K562 (cell line): ENCODE data around the gene BCL2L1. TPM values are rescaled to one million over a fixed set of nuclear protein-coding genes. Genes with fewer than 3 reads are reported as not detected.

Experiments used
- BCL6 ChIP-seq: fragments of 250-450 bp; sonication (Bioruptor Pico); IDR thresholded peaks from 2 replicates; pipeline ENCODE4 v1.4.0; 2020
- BCOR ChIP-seq: fragments of 450-650 bp; IDR thresholded peaks from 2 replicates; pipeline ENCODE4 v1.6.1; 2016
- CBX2 ChIP-seq: fragments of 200-600 bp; sonication (generic); IDR thresholded peaks from one replicate; pipeline ENCODE4 v1.6.1; 2012; ENCODE audit warnings: mild to moderate bottlenecking, low read length, inconsistent platforms; ENCODE audit not compliant: insufficient read depth, poor library complexity, severe bottlenecking
- E2F8 ChIP-seq: fragments of 450-650 bp; IDR thresholded peaks from 2 replicates; pipeline ENCODE4 v1.7.1; 2018; ENCODE audit warnings: mild to moderate bottlenecking, low read depth; ENCODE audit not compliant: partially characterized antibody
- HDAC1 ChIP-seq, 2 experiments: fragments of 450-650 bp; IDR thresholded peaks; 2 replicates each; pipeline ENCODE4 v1.6.1; 2016 to 2017; ENCODE audit warnings: inconsistent platforms in 1 of 2, mild to moderate bottlenecking in 1 of 2, moderate library complexity in 1 of 2
- MAFG ChIP-seq: fragments of 450-650 bp; conservative IDR thresholded peaks from 2 replicates; pipeline ENCODE4 v1.6.1; 2016; ENCODE audit warnings: missing genetic modification characterization, missing compliant biosample characterization
- MEF2A ChIP-seq: IDR thresholded peaks from 2 replicates; pipeline ENCODE4 v1.6.1; 2011; ENCODE audit warnings: low read depth, mild to moderate bottlenecking, low read length, moderate library complexity; ENCODE audit not compliant: control insufficient read depth
- MTA1 ChIP-seq: fragments of 450-650 bp; IDR thresholded peaks from 2 replicates; pipeline ENCODE4 v1.6.1; 2017; ENCODE audit warnings: borderline replicate concordance
- MXD1 ChIP-seq: fragments of 250-450 bp; sonication (Bioruptor Pico); IDR thresholded peaks from 2 replicates; pipeline ENCODE4 v1.8.0; 2021; ENCODE audit warnings: borderline replicate concordance, mild to moderate bottlenecking, moderate library complexity; ENCODE audit not compliant: poor library complexity, severe bottlenecking
- NR0B1 ChIP-seq: fragments of 450-650 bp; IDR thresholded peaks from one replicate; pipeline ENCODE4 v1.6.1; 2018; ENCODE audit warnings: mild to moderate bottlenecking, moderate library complexity; ENCODE audit not compliant: partially characterized antibody
- PHF20 ChIP-seq: fragments of 450-650 bp; IDR thresholded peaks from 2 replicates; pipeline ENCODE4 v1.6.1; 2018; ENCODE audit not compliant: partially characterized antibody
- RBBP5 ChIP-seq: fragments of 200-600 bp; sonication (generic); IDR thresholded peaks from 2 replicates; pipeline ENCODE4 v1.6.1; 2012; ENCODE audit warnings: borderline replicate concordance, mild to moderate bottlenecking, low read length, control low read depth, inconsistent platforms; ENCODE audit not compliant: insufficient read depth, poor library complexity, severe bottlenecking
- RBM22 ChIP-seq: fragments of 200-400 bp; formaldehyde crosslinking; IDR thresholded peaks from 2 replicates; pipeline ENCODE4 v1.6.1; 2018; ENCODE audit warnings: low read length, low read depth; ENCODE audit not compliant: poor library complexity, severe bottlenecking
- SRF ChIP-seq, 2 experiments: fragments of 250-450, 450-650 bp in 1 of 2; sonication (Bioruptor Pico) in 1 of 2; sonication (generic) in 1 of 2; formaldehyde crosslinking; IDR thresholded peaks; 2 replicates each; pipeline versions ENCODE4 v1.5.0 to v1.5.1; 2020 to 2022; ENCODE audit warnings: mild to moderate bottlenecking in 1 of 2, missing genetic modification reagents in 1 of 2
- ZNF3 ChIP-seq: fragments of 250-450 bp; sonication (Bioruptor Pico); IDR thresholded peaks from 2 replicates; pipeline ENCODE4 v1.5.0; 2021; ENCODE audit warnings: mild to moderate bottlenecking, moderate library complexity
- ZNF609 ChIP-seq: sonication (generic); formaldehyde crosslinking; IDR thresholded peaks from 2 replicates; pipeline ENCODE4 v1.8.1; 2023; ENCODE audit warnings: missing genetic modification reagents, mild to moderate bottlenecking, borderline replicate concordance
- polyA plus RNA-seq, 8 experiments: library from polyadenylated mRNA; depleted of rRNA in 4 of 8; stranded (reverse) in 5 of 8; unstranded in 3 of 8; fragments of >200 nt; fragmentation: Nextera tagmentation in 2 of 8; fragmentation: Illumina TruSeq in 1 of 8; extraction: Ambion mirVana in 2 of 8; extraction: Trizol in 1 of 8; gene quantifications; 2 replicates each; pipeline versions ENCODE4 v1.2.1 to v1.2.3, GENCODE V29; 2011 to 2014; ENCODE audit warnings: inconsistent platforms in 1 of 8, missing spikeins in 1 of 8
- total RNA-seq, 7 experiments: library from RNA; depleted of rRNA in 6 of 7; stranded (reverse); fragments of >200 nt in 6 of 7; fragmentation: Illumina TruSeq in 2 of 7; extraction: Trizol in 2 of 7; gene quantifications; 2 replicates each; pipeline versions ENCODE4 v1.2.1 to v1.2.3, GENCODE V29; 2011 to 2021; ENCODE audit warnings: low replicate concordance in 1 of 7

BCL2L1 gene
- total and polyA plus RNA-seq, 9 of the 15 experiments (the other 6 are each of a cell fraction or from before 2014, with no cell fraction given) = 3.3 to 182 (median 120) TPM

- TF ChIP-seq E2F8 (no peak), ZNF609 (no peak), MTA1 (no peak), BCL6 (0 out of 2 replicates have a peak, but pooled peaks have one; percentile 13), ZNF3 (no peak), CBX2 (no peak), BCOR (no peak), RBM22 (no peak), MXD1 (no peak), NR0B1 (no peak), PHF20 (no peak), MAFG (tag) (0 out of 2 replicates have a peak, but pooled peaks have one; percentile 48), MEF2A (peak; percentile 24; the same call in 1 of the 2 replicates), HDAC1 (IDR thresholded peaks at IDR 0.05) (peak in 1 of 2 experiments; percentile 55; a peak in 1 of 4 replicates), SRF (CRISPR knock-in tag; IDR thresholded peaks at IDR 0.05) (peak in 1 of 2 experiments; percentile 27; a peak in 1 of 4 replicates), RBBP5 (no peak)
Measured at GRCh38 chr20:31698803-31699718, 23.6 kb downstream of the BCL2L1 start (continued).
